Heart left ventricle (tissue), 13 donors: ENCODE measurements around the gene SYT12.

Experiments
- POLR2A ChIP-seq, 2 donors: fragments of 450-650 bp; IDR thresholded peaks; one replicate each; pipeline ENCODE4 v1.6.1; 2017; ENCODE audit warnings: antibody characterized with exemption in 2 of 2, mild to moderate bottlenecking in 2 of 2, moderate library complexity in 2 of 2
- TF ChIP-seq, protein P1 (sequence below), 12 donors: fragments of 200-600 bp; sonication (generic) in 4 of 12; IDR thresholded peaks; one replicate each; pipeline versions ENCODE4 v1.5.0 to v1.8.0; 2018 to 2022; ENCODE audit warnings: antibody characterized with exemption in 12 of 12, mild to moderate bottlenecking in 5 of 12
- donor health status: ischemic (EF 13 %, LVEDD 7.1; RV severe dilation, severe dysfunction).
- donor health status: DM: no; HTN: yes; CAD: no.
- donor health status: DM: no; HTN: no; CAD: no.
- donor health status: ischemic (EF 25% LVEDD 6.9; RV normal size, moderate dysfunction).
- donor health status: ischemic (EF 25% LVEDD 5.7; RV mildly dilated, moderate dysfunction).
- donor health status: ischemic (EF 35%, LVEDD 5.7; RV mildly dilated, moderate dysfunction).
- donor health status: nonischemic (EF 11% LVEDD 7.7; RV severe dilation, severe dysfunction).
- donor health status: DM: yes; HTN: yes; CAD: no.
- donor health status: PGD.
- donor health status: ischemic (EF 29% LVEDD 5.4; RV normal size, mild dysfunction).
- donor health status: nonischemic (EF 23%, LVEDD 6.1; RV moderate dilation, normal function).

- TF ChIP-seq, protein P1, sequence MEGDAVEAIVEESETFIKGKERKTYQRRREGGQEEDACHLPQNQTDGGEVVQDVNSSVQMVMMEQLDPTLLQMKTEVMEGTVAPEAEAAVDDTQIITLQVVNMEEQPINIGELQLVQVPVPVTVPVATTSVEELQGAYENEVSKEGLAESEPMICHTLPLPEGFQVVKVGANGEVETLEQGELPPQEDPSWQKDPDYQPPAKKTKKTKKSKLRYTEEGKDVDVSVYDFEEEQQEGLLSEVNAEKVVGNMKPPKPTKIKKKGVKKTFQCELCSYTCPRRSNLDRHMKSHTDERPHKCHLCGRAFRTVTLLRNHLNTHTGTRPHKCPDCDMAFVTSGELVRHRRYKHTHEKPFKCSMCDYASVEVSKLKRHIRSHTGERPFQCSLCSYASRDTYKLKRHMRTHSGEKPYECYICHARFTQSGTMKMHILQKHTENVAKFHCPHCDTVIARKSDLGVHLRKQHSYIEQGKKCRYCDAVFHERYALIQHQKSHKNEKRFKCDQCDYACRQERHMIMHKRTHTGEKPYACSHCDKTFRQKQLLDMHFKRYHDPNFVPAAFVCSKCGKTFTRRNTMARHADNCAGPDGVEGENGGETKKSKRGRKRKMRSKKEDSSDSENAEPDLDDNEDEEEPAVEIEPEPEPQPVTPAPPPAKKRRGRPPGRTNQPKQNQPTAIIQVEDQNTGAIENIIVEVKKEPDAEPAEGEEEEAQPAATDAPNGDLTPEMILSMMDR (IDR thresholded peaks at IDR 0.05), result no peak
- no peak for TF ChIP-seq POLR2A (IDR thresholded peaks at IDR 0.05)
Measured at GRCh38 chr11:67054836-67055523, 32.0 kb downstream of the SYT12 start.
